ENCODE data around the gene DSG1.

DSG1 gene

DNA sequence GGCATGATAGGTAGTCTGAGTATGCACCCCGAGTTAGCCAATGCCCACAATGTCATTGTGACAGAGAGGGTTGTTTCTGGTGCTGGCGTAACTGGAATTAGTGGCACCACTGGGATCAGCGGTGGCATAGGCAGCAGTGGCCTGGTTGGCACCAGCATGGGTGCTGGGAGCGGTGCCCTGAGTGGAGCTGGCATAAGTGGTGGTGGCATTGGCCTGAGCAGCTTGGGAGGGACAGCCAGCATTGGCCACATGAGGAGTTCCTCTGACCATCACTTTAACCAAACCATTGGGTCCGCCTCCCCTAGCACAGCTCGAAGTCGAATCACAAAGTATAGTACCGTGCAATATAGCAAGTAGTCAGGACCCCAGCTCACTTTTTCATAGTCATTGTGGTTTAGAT, 37.0 kb downstream of the DSG1 start:
- no peak for DNase-seq

DNA sequence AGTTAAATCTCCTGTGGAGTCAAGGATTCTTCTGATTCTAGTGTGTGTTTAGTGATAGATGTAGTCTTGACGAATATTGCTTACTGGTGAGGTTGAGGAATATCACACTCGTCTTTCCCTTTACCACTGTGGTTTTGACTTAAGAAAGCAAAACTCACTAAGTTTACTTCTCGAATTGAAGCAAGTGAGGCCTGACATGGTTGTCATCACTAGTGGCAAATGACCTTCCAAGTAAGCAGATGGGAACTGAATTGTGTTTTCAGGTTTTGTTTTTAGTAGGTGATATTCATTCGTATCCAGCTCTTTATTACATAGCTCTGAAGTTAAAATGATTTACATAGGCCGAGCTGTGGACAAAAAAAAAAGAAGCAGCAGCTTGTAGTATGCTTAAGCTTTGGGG, 38.1 kb downstream of the DSG1 start:
- DNase-seq = no peak

DNA sequence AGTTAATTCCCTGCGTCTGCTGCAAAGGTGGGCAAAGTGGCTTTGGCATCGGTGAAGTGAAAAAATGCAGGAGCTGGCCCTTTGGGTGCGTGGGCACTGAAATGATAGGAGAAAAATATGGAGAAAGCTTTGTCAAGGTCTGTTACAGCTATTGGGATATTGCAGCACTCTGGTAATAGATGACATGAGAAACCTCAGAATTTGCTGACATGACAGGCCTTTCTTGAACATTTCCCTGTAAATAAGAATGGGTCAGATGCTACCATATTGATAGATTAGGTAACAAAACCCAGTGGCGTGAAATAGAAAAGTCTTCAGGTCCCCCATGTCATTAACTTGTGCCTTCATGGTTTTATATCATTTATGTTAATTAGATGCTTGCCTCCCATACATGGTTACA, 46.2 kb downstream of the DSG1 start:
- no peak for DNase-seq

DNA sequence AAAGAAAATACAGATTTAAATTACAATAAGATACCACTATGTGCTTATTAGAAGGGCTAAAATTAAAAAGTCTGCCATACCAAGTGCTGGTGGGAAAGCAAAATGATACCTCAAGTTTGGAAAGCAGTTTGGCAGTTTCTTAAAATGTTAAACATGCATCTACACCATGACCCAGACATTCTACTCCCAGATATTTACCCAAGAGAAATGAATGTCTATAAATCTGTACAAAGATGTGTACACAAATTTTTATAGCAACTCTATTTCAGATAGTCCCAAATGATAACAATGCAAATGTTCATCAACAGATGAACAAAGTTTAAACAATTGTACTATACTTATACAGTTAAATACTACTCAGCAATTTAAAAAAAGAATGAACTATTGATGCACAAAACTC, 51.5 kb downstream of the DSG1 start:
- DNase-seq = no peak

DNA sequence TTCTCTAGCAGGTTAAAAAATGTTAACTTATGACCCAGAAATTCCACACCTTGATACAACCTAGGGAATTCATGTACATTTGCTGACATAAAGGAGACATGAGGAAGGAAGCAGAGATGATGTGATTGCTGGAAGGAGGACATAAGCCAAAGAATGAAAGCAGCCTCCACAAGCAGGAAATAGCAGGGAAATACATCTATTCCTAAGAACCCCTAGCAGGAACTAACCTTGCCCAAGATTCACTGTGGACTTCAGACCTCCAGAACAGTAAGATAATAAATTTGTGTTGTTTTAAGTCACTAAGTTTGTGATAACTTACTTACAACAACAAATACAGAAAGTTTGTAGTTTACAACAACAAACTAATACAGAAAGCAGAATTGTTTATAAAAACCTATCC, 54.0 kb downstream of the DSG1 start:
- no peak for DNase-seq

DNA sequence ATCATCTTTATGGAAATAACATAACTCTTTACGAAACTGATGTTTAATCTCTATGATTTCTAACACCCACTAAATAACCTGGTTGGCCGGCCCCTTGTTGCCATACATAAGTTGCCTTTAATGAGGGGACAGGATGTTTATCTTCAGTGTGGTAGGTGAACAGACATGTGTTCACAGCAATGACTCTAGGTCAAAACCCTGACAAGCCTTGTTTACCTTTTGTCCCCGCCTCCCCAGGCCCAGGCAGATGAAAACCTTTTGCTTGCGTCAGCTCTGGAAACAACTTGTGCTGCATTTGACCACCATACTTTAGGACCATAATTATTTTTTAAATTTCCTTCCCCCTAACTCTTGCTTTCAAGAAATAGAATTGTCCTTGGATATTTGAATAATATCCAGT, 55.7 kb downstream of the DSG1 start:
- no peak for DNase-seq

DNA sequence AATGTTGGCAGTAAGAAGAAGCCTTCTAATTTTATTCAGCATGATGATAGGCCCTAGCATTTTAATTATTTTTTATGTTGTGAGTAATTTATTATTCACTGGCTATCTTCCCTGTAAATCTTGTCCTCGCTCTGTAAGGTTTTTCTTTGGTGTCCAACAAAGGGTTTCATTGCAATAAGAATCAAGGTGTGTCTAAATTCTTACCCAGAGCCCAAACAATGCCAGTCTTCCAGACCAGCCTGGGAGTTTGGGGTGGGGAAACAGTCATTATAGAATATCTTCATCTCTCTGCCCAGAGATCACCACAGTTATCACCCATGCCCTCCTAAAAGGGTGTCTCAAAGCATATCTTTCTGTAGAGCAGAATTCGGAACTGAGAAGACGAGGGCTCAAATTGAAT, 58.5 kb downstream of the DSG1 start, which contains the start of gene DSG4:
TSS of gene DSG4 (plus strand) at position 301 of the 400 bp plus-strand sequence. CDS start 135 bp downstream, outside the sequence.
- no peak for DNase-seq

DNA sequence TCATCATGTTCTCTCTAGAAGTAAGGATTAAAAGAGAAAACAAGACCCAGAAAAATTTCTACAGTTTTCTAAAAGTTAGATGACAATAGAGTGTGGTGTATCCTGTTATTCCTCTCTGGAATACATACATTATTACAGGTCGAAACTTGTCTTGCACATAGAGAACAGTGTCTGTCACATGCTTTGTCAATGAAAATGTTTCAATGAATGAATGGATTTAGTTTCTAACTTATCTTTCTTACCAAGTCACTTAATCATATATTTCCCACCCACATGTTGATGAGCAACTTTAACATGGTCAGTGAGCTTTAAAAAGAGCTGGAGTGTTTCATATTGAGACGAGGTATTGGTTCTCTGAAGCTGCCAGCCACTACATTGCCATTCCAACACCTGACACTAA, 63.0 kb downstream of the DSG1 start:
- no peak for DNase-seq

DNA sequence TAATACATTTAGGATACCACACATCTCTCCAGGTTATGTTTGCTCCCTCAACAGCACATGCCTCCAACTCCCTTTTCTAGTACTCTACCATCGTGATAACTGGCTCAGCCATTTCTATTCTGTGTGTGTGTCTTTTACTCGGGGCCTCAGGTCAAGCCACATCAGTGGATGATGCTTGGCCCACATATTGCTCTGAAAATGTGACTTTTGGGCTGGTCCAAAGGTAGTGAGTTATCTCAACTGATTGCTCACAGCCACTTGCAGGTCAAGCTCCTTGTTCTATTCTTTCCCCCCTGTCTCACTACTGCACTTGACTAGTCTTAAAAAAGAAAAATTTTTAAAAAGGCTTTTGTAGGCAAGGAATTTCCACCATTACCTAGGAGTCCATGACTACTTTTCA, 64.1 kb downstream of the DSG1 start:
- no peak for DNase-seq

DNA sequence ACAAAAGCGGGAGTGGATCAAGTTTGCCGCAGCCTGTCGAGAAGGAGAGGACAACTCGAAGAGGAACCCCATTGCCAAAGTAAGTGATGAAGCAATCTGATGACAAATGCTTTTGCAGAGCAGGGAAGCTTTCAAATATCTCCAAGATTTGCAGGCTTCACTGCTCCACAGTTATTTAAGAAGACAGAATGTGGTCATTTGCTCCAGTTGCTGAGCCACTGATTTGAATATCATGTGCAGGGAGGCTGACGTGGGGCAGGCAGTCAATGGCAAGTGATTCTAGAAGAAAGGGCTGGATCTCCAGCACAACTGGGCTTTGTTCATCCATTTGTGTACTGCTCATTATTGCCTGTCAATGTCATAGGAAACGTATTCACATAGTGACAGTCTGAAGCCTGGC, 68.8 kb downstream of the DSG1 start:
- no peak for DNase-seq

DNA sequence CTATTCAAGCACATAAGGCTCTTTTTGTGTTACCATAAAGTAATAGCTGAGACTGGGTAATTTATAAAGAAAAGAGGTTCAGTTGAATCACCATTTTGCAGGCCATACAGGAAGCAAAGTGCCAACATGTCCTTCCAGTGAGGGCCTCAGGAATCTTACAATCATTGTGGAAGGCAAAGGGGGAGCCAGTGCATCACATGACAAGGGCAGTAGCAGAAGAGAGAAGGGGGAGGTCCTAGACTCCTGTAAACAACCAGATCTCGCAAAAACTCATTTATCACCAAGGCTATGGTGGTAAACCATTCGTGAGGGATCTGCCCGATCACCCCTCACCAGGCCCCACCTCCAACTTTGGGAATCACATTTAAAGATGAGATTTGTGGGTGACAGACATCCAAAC, 75.3 kb downstream of the DSG1 start:
- DNase-seq = no peak

DNA sequence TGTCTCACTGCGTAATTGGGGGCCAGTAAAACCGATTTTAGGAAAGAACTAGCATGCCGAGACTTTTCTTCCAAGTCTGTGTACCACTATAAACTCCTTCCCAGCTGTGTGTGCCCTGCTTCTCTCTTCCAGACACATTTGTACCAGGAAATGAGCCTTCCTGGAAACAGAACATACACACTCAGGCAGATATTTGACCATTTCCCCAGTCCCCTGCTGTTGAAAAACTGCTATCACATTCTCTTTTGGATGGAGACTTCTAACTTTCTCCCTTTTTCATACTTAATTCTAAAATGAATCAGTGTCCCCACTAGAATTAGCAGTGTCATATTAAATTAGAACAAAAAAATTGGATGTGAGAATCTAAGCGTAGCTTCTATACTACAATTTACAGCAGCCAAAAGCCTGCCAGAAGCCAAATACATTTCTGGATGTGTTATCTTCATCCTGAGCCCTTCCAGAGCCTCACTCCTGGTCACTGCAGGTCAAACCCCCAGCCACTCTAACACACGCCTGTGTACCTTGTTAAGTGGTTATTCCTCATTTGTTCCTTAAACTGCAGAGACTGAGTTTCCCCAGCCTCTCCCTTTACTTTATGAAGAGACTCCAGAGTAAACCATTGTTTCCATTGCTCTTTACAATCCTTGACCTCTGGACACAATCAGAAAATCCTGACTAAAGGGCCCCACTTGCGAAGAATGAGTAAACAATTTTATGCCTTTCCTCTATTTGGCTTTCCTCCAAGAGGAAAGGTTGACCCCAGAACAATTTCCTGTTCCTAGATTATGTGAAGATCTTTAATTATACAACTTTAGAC, 79.0 kb downstream of the DSG1 start:
- DNase-seq = no peak

DNA sequence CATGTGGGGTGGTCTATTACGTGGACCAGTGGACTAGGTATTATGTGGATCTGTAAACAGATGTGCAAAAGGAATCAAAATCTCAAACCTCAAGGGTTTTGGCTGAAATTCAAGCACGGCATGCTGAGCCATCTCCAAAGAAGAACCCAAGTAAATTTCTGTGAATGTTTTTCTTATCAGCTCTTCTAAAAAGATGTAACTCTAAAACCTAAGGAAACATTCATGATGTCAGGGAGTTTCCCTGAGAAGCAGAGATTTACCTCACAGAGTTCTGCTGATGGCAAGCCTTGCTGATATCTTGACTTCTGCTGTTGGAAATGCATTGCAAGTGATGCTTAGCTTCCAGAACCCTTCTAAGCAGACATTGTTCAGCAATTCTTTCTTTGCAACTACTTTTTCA, 80.2 kb downstream of the DSG1 start:
- no peak for DNase-seq

DNA sequence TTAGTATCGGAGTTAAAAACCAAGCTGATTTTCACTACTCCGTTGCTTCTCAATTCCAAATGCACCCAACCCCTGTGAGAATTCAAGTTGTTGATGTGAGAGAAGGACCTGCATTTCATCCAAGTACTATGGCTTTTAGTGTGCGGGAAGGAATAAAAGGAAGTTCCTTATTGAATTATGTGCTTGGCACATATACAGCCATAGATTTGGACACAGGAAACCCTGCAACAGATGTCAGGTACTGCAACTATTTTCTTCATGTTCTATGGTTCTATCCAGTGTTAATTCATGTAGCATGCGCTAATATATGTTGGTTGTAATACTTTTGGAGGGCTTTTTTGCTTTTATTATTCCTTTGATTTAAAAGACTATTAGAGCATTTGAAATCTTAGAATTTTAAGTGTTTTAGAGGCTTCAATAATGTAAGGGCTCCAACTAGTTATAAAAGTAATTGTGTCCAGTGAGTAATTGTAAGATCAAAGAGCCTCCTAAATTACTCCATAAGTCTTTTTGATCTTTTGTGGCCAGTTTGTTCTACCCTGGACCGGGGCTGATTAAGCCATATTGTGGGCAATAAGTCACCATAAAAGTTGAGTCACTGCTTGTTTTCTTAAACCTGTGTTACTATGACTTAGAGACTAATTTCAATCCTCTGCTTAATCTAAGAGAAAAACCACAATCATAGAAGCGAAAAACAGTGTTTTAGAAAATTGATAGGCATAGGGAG, 81.5 kb downstream of the DSG1 start:
- no peak for DNase-seq

DNA sequence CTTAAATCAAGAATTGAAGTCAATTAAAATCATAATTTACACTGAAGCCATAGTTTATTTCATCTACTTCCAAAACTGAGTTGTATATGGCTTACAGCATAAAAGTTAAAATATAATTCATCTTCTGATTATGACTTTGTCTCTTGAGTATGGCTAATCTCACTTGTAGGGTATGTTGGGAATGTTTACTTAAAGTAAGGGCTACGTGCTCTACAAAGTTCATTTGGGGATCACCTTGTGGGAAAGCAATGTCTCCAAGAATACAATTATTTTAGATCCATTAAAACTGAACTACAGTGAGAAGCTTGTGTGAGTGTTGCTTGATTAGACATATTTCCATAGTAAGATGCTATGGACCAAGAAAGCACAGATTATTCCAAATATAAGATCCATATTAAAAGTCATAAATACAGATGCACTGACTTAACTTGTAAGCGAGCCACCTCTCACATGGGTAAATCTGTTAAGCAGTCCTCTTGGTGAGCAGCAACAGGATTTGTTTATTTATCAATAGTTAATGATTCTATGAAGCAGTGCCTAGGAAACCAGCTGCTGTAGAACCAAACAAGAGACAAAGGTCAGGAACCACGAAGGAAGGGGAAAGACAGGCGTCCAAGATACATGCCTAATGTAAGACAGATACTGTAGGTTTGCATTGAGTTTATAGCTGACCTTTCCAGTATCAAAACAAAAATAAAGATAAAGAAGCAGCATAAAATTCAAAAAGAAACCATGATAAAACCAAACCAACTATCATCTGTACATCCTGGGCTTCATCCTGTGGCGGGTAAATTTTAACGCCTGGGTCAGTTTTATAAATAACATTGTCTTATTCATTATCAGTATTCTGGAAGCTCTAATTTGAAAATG, 83.4 kb downstream of the DSG1 start:
- no peak for DNase-seq

DNA sequence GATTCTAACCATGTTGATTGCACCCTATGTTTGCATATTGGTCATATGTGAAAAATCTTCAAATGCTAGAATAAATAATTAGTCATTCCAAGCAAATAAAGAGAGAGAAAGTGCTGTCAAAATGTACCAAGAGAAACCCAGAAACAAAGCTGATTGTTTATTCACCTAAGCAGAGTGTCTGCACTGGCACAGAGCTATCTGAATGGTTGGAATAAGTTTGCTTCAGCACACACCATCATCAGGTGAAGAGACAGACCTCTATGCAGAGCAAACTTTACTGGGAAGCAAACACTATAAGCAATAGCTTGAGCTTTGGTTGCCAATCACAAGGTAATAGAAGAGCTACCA, 84.0 kb downstream of the DSG1 start:
- DNase-seq = no peak

DNA sequence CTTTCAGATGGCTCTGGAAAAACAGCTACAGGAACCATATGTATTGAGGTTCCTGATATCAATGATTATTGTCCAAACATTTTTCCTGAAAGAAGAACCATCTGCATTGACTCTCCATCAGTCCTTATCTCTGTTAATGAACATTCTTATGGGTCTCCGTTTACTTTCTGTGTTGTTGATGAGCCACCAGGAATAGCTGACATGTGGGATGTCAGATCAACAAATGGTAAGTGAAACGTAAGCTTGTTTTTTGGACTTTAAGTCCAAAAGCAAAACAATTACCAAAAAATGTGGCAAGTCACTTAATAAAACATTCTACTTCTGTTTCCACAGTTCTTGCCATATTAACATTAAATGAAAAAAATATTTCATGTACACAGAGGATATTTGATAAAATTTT, 85.4 kb downstream of the DSG1 start:
- no peak for DNase-seq

Data from NCI-H1694 treated with DMSO at 0.1 percent for 48 hours (cell line).